ENCODE data around the gene TMEM236.
"Not testable (repeated sequence)": the region's sequence is repeated elsewhere in the genome, so short reads cannot be mapped to it uniquely, and the experiment has no call there.

The TMEM236 gene, protein sequence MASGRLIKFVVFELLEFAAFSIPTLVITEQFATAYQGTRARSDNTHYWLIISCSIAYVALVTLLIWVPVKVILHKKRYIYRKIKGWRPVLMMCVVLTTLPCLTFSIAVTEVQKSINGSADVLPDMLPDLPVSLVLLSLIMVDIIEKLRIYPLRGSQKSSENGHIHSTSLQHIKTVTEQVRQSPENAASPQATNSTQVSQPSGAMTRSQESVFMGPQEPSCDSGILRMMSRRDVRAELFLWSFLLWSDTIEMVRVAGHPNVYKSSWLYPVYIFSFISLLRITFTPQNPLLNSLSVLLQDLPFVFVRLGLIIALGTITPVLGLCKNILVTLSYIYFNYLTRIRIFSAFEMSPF

DNA sequence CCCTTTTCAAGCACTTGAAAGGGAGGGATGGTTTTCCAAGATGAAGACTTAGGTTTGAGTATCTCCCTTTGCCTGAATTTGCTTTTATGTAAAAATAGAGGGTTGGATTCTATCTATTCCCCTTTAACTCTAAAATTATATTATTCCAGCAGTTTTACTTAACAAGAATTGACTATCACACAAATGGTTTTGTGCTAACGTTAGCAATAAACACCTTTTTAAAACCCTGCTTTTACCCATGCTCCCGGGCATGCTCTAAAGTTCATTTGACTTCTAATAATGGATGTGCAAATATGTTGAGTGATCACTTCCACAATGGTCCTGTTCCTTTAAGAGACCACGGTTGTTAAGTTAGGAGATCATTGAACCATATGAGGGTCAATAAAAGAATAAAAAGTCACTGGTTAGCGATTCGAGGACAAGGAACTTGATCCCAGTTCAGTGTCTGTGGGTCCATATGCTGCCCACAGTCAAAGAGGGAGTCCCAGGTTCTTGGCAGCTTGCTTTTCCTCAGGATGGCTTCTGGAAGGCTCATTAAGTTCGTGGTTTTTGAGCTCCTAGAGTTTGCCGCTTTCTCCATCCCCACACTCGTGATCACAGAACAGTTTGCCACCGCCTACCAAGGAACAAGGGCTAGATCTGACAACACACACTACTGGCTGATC is at the start of gene TMEM236:
Gene TMEM236 (plus strand): TSS at position 421 of the 665 bp plus-strand sequence. CDS start 95 bp downstream, at position 516.
- no peak for DNase-seq (ENCODE audit: low read depth in 2 of 3, low spot score in 1 of 3)

DNA sequence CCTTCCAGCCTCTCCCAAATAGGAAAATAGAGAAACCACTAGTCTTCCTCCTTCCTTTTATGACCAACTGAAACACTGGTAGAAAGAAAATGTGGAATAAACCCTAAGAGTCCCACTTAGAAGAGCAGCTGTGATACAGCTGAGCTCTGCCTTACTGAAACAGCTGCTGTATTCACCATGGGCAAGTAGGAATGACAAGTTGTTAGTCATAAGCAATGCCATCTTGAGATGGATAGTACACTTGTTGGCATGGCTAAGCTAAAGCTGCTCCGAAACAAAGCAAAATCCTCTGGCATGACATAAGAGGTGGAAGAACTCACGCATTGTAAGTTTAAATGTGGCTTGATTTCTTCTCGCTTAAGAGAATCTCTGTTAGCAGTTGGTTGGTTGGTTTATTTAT is 48.3 kb upstream of the TMEM236 start:
- DNase-seq (ENCODE audit: low read depth in 2 of 3, low spot score in 1 of 3): no peak

- no peak for DNase-seq (ENCODE audit: low read depth in 2 of 3, low spot score in 1 of 3)
These were observed 43.2 kb upstream of the TMEM236 start for GRCh38 chr10:17708821-17709220.

DNA sequence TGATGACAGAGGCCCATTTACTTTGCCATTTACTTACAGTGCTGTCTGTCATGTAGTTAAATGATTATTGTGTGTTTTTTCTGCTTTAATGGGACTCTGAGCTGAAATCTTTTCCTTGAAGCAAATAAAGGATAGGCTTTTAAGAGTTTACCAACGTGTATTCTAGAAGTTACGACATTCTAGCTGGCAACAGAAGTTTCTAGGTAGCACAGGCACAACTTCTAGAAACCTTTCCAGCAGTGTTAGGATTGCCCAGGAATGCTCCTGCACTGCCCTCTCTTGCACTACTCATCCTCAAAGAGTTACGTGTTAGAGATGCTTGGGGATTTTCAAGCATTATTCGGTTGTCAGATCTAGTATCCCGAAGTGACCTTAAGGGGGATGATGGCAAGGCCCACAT is 42.5 kb upstream of the TMEM236 start:
- DNase-seq (ENCODE audit: low read depth in 2 of 3, low spot score in 1 of 3): no peak

- no peak for DNase-seq (ENCODE audit: low read depth in 2 of 3, low spot score in 1 of 3)
These were observed 41.8 kb upstream of the TMEM236 start for GRCh38 chr10:17710181-17710580.

- DNase-seq (ENCODE audit: low read depth in 2 of 3, low spot score in 1 of 3): no peak
These were observed 39.9 kb upstream of the TMEM236 start for GRCh38 chr10:17712053-17712452.

- DNase-seq (ENCODE audit: low read depth in 2 of 3, low spot score in 1 of 3): no peak
These were observed 39.1 kb upstream of the TMEM236 start for GRCh38 chr10:17712717-17713471.

- DNase-seq (ENCODE audit: low read depth in 2 of 3, low spot score in 1 of 3): no peak
These were observed 38.2 kb upstream of the TMEM236 start for GRCh38 chr10:17713758-17714157.

DNA sequence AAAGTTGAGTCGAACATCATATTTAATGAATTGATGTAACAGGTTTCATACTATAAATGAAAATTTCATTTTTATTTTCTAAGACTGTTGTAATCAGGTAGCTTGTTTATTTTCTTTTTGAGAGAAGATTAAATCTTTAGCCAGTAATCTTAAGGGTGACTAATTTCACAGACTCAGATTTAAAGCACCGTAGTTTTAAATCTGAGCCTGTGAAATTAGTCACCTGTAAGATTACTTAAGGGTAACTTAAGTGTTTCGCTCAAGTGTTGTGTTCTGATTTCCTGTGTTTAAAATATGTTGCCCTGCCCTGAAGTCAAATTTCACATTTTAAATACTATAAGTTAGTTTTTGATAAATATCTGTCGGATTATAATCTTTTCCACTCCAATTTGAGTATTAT is 35.8 kb upstream of the TMEM236 start:
- no peak for DNase-seq (ENCODE audit: low read depth in 2 of 3, low spot score in 1 of 3)

GRCh38 chr10:17722317-17723014 is 29.5 kb upstream of the TMEM236 start:
- not testable (repeated sequence) for DNase-seq (ENCODE audit: low read depth in 2 of 3, low spot score in 1 of 3)

GRCh38 chr10:17725703-17726102 is 26.3 kb upstream of the TMEM236 start:
- no peak for DNase-seq (ENCODE audit: low read depth in 2 of 3, low spot score in 1 of 3)

DNA sequence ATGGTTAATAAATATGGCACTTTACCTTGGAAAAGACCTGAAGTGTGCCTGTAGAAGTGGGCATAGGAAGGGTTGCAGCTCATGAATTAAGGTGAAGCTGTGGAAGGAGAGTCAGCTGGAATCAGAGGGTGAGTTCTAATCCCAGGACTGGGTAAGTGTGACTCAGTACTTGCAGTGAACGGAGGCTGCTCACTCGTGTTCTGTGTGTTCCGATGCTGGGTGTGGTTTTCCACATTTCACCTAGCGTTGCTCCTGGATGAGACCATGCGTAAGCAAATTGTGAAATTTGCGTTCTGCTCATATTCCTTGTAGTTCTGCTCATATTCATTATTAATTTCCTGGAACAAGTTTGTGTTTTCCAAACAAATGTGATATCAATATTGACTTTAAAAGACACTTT is 22.4 kb upstream of the TMEM236 start:
- no peak for DNase-seq (ENCODE audit: low read depth in 2 of 3, low spot score in 1 of 3)

DNA sequence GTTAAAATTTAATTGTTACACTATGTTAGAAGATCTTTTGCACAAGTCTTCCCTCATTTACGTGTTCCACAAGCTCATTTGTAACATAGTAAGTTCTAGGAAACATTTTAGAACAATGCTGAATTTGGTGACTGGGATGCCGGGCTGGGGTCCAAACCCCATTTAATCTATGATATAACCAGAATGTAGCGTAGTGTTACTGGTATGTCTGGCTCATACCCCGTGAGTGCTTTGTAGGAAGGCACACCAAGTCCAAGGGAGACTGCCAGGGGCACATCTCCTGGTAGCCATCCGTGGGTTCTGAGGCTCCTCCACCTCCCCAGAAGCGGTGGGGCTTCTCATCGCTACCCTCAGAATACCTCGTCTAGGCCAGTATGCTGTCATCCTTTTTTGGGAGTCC is 21.3 kb upstream of the TMEM236 start:
- DNase-seq (ENCODE audit: low read depth in 2 of 3, low spot score in 1 of 3): no peak

DNA sequence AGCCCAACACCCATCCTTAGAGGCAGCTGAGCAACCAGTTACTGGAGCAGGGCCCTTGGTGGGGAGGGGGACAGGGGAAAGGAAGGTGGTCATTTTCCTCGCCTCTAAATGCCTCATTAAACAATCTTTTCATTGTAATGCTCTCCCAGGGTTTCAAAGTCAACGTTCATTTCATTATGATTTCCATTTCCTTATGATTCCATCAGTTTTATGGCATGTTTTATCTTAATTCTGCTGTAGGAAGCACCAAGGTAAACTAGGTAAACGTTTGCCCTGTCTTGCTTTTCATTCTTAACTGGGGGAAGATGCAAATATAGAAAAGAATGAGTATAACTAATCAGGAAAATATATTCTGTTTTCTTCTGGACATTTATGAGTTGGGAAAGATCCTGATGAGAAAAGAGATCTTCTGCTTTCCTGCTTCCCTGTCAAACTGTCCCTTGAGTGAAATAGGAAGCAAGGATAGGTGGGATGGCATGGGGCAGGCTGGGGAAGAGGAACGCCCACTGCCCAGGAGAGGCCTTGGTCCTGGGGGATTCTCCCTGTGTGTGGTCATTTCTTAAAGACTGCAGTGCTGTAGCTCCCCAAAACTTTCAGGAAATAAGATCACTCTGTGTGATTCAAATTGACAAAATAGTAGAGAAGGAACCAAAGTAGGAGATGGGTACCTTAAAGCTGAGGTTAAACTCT is 20.5 kb upstream of the TMEM236 start:
- DNase-seq (ENCODE audit: low read depth in 2 of 3, low spot score in 1 of 3): no peak

DNA sequence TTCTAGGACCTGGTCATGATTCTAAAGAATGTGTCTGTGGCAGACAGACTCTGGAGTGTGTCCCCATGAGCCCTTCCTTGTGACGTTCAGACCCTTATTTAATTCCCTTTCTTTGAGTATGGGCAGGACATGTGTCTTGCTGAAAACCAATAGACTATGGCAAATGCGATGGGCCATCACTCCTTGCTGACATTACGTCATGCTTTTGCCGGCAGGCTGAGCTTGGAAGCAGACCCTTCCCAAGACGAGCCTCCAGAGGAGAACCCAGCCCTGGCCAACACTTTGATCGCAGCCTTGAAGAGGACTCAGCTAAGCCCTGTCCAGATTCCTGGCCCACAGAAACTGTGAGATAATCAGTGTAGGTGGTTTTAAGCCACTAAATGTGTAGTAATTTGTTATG is 18.4 kb upstream of the TMEM236 start:
- DNase-seq (ENCODE audit: low read depth in 2 of 3, low spot score in 1 of 3): no peak

DNA sequence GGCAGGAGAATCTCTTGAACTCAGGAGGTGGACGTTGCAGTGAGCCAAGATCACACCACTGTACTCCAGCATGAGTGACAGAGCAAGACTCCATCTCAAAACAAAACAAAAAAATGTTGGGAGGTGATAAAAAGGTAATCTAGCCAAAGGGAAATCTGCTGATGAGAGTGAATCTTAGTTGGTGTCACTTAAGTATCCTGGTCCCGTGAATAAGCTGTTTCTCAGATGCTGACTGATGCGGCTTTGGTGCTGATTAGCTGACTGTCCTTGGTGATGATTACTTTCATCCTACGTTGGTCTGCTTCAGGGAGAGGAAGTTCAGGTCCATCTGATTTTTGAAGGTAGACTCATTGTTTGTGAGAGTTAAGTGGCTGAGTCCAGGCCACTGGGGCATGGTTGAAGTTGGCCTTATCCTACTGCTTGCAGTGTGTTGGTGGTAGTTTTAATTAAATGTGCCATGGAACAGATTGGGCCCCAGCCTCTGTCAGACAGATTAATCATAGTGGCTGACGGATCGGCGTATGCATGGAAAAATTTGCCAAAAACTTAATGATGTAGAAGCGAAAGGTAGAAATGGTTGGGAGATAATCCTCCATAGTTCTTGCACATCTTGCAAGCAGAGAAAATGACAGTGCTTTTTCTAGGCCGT is 17.4 kb upstream of the TMEM236 start:
- DNase-seq (ENCODE audit: low read depth in 2 of 3, low spot score in 1 of 3): no peak

DNA sequence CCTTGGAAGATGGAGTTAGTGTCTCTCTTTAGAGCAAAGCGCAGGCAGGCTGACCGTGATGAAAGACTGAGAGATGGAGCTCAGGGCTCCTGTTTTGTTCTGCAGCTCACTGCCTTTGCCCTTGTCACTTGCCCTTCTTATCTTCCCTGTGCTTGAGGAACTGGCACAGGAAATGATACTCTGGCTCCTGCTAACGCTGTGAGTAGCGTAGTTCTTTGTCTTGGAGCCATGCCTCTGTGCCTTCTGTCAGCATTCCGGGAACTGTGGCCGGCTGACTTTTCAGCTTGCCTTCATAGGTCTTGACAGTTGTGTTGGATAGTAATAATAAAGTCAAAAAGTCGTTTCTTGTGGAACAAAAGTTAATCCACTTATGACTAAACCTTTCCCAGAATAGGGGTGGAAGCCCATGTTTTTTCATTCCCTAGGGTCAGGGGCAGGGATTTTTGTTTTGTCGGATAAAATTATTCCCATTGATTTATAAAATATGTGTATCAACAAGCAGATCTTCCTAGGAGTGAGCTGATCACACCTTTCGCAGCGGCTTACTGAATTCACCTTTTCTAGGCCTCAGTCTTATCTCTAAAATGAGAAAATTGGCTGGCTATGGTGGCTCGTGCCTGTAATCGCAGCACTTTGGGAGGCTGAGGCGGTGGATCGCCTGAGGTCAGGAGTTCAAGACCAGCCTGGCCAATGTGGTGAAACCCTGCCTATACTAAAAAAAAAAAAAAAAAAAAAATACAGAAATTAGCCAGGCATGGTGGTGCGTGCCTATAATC is 16.6 kb upstream of the TMEM236 start:
- DNase-seq (ENCODE audit: low read depth in 2 of 3, low spot score in 1 of 3): no peak

DNA sequence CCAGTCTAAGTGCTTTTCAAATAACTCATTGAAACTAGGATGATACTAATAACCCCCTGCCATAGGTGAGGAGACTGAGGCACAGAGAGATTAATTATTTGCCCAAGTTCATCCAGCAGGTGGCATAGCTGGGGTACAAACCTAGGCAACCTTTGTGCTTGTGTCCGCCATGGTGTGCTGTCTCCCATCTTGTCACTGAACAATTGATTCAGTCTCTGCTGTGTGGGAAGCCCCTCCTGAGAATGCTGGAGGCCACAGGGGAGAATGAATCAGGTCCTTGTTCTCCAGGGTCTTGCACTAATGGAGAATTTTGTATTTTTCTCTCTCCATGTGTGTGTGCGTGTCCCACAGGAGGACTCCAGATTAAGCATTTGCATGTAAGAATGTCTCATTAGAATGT is 15.8 kb upstream of the TMEM236 start:
- no peak for DNase-seq (ENCODE audit: low read depth in 2 of 3, low spot score in 1 of 3)
